NCI-H2081 (cell line): ENCODE data around the gene MAP9.
"Not testable (repeated sequence)": the region's sequence is repeated elsewhere in the genome, so short reads cannot be mapped to it uniquely, and the experiment has no call there.

Experiments used
- DNase-seq, 2 experiments: peaks; one replicate each; lab custom pipeline; 2025; lab: John Stamatoyannopoulos, UW

MAP9 gene

DNA sequence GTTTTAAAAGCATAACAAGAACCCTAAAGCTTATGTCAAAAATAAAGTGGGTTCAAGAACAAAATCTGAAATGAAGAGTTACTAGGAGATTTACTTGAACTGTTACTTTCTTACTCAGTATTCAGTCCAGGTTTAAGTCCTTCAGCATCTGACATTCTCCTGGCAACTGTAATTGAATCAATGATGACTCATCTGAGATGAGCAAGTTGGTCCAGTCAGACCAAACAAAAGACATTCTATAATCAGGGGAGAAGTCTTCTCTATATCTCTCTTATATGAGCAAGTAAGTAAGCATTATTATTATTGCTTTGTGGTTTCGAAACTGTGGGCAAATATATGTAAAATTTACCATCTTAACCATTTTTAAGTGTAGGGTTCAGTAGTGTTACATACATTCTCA lies 34.6 kb downstream of the MAP9 start:
- no peak for DNase-seq

DNA sequence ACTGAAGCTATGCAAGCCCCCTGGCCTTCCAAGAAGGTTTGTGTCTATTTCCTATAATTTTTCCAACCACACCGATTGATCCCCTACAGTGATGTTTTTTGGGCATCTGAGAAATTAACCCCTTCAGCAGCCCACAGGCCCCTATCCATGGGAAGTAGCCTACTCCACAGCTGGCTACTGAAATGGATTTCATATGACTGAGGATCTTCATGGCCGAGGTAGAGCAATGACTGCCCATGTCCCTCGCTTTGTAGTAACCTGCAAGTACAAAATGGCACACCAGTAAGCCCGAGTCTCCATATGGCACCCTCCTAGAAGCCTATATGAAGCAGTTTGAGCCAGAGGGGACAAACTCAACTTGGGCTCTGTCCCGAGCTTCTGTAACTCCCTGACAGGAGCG lies 36.8 kb downstream of the MAP9 start:
- DNase-seq = no peak

DNA sequence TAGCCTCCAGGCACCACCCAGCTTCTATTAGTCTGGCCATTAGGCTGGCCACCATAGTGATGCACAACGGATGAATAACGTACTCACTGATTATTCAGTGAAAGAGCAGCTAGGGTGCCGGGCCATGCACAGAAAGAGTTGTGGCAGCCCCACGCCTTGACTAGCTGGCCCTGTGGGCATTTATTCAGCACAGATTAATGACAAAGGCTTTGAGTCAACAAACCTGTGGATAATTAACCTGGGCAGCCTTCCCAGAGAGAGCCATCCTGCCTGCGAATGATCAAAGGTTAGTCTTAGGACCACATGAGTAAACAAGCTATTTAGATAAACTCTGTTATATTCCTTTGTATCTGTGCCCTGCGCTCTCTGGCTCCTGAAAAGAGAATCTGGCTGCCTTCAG lies 37.2 kb downstream of the MAP9 start:
- peak in 1 of 2 experiments; percentile 18 for DNase-seq

DNA sequence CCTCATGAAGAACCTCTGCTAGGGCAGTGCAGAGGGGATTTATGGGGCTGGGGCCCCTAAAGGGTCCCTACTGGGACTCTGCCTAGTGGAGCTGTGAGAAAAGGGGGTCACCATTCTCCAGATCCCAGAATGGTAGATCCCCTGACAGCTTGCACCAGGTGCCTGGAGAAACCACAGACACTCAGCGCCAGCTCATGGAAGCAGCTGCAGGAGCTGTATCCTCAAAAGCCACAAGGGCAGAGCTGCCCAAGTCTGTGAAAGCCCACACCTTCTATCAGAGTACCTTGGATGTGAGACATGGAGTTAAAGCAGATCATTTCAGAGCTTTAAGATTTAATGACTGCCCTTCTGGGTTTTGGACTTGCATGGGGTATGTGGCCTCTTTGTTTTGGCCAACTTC lies 38.6 kb downstream of the MAP9 start:
- no peak for DNase-seq

DNA sequence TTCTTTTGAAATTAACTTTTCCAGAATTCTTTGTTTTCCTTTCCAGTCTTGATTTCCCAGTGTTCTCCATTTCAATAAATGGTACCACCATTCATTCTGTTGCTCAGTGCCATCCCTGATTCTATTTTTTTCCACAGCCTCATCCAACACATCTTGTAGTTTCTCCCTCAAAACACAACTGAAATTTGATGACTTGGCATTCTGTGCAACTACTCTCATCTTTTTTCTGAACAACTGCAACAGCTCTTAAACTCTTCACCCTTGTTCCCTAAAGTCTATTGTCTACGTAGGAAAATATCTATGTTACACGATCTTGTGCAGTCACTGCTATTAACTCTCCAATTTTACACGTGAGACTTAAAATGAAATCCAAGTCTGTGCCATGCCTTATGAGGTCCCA lies 40.5 kb downstream of the MAP9 start:
- no peak for DNase-seq

DNA sequence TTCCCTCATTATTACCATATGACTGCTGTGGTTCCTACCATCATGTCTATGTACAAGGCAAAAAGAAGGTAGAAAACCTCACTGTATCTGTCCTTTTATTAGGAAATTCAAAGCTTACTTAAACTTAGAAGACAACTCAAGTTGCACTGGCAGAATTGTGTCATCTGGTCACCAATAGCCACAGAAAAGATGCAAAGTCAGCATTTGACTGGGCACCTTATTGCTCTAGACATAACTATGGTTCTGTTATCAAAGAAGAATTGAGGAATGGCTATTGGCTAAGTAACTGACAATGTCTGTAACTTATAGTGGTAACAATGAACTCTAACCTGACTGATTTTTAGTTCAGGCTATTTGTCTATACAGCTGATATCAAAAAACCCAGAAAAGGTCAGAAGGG lies 45.3 kb downstream of the MAP9 start:
- no peak for DNase-seq

DNA sequence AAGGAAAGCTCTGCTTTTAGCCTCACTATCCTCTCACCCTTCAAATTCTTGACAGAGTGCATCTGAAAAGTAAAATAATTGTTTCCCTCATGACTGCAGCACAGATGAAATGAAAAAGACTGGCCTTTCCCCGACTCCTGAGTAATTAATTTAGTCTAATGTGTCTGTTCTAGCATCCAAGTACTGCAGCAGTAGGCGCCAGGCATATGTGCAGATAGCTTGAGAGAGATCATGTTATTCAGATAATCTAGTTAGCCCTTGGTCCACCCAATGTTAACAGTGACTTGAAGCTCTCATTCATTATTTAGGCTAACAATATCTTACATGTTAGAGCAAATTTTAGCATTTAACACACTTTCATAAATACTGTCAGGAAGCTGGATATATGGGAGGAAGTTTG lies 54.0 kb downstream of the MAP9 start:
- DNase-seq = no peak

DNA sequence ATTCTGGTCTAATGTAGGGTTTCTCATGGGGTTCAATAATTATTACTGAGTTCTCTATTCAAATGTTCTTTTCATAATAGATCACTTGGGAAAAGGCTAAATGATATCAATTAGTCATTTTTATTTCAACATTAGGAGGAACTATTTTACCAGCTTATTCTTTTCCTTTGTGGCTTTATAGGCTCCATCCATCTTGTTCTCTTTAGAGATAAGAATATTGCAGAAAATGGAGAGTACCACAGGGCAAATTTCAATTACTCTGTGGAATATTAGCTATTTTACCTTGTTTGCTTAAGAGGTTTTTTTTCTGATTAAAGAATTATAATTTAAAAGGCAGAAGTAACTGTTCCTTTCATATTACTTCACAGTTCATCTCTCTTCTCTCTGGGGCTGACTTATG lies 55.8 kb downstream of the MAP9 start:
- DNase-seq = no peak

DNA sequence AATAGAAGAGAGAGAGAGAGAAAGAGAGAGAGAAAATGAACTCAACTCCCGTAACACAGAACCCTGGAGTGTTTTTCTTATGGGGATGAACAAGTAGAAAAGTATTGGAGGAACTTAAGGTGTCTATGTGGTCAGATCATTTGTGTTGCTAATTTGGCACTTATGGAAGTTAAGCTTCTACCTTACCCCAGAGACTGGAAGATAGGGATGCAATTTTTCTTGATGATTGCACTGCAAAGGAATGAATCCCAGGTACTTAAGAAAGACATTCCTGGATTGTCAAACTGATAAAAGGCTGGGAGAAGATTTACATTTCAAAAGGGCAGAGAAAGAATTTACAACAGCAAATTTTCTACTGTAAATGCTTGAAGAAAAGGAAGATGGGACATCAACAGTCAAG lies 57.2 kb downstream of the MAP9 start:
- no peak for DNase-seq

DNA sequence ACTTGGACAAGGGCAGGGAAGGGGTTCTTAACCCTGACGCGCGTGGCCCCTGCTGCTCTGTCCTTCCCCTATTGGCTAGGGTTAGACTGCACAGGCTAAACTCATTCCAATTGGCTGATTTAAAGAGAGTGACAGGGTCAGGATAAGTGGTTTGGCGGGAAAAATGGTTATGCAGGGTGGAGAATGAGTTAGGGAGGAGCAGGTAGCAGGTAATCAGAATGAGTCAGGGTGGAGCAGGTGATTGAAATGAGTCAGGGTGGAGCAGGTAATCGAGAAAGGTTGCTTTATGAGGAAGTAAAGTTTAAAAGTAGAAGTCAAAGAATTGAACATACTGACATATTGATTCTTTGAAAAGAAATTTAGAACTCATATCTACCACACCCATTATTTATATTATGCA lies 64.7 kb downstream of the MAP9 start:
- not testable (repeated sequence) for DNase-seq

DNA sequence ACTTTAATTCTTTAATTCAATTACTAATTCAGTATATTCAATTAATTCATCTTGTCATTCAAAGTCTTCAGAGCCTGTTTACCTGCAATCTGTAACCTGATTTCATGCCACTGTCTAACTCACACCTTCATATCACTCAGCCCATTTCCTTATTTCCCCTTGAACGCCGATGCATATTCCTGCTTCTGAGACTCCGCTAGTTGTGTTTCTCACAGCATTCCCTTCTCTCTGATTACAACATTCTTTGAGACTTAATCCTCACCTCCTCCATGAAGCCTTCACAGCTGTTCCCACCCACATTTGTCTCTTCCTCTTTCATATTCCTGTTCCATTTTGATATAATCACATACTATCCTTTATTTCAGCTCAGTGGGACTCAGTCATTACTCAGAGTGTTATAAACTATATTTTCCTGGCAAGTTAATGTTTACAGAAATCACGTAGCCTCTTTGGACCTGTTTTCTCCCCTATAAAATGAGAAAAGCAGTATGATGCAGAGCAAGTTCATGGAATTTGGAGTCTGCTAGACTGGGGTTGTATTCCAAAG lies 69.0 kb downstream of the MAP9 start:
- DNase-seq = no peak

DNA sequence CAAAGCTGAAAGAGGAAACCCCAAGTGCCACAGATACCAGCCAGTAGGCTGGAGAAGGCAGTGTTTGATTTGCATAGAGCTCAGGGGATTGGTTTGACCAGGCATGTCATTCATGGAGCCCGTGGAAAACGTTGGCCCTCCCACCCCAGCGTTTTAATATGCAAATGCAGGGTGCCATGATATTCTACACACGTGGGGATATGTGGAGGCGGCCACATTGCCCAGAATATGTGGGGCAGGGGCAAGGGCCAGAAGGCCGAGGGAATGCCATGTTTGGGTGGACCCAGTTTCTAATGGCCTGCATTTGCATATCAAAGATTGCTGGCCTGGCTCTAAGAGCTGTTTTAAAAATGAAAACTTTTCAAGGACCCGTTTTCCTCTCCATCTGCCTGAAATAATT lies 71.1 kb downstream of the MAP9 start:
- no peak for DNase-seq

DNA sequence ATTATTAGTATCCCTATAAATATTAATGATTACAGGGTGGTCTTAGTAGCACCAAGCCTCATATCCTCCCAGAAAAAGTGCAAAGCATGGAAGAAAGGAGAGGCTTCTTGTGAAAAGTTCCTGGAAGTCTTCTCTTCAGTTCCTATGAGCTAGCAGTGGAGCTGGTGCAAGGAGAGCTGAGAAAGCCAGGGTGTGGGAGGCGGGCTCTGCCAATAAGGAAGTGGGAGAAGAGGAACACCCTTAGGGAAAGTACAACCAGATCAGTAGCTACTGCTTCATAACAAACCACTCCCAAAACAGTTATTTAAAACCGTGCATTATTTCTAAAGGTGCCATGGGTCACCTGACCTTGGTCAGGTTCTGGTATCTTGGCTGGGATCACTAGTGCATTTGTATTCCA lies 72.4 kb downstream of the MAP9 start:
- no peak for DNase-seq

DNA sequence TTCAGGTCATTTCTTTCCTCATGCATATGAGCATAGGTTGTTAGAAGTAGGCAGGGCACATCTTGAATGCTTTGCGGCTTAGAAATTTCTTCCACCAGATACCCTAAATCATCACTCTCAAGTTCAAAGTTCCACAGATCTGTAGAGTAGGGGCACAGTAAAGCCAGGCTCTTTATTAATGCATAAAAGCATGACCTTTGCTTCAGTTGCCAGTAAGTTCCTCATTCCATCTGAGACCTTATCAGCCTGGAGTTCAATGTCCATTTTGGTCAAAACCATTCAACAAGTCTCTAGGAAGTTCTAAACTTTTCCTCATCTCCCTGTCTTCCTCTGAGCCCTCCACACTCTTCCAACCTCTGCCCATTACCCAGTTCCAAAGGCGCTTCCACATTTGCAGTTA lies 77.7 kb downstream of the MAP9 start:
- no peak for DNase-seq
